Stomach (tissue), 4 donors: ENCODE data around the gene ERICH3.

ENCODE experiments used
- CTCF ChIP-seq, 7 experiments: fragments of 450-650 bp in 4 of 7; fragments of 200-600 bp in 3 of 7; sonication (generic) in 3 of 7; IDR thresholded peaks; one replicate each; pipeline ENCODE4 v1.5.1; 2016 to 2019; ENCODE audit warnings: antibody characterized with exemption in 7 of 7, control low read depth in 2 of 7, mild to moderate bottlenecking in 1 of 7
- EP300 ChIP-seq: sonication (generic); formaldehyde crosslinking; IDR thresholded peaks from one replicate; pipeline ENCODE4 v1.6.1; 2017; ENCODE audit warnings: antibody characterized with exemption
- POLR2A ChIP-seq, 4 donors: fragments of 450-650 bp; IDR thresholded peaks; one replicate each; pipeline ENCODE4 v1.6.1; 2016; ENCODE audit warnings: antibody characterized with exemption in 4 of 4, control low read depth in 2 of 4, mild to moderate bottlenecking in 1 of 4, moderate library complexity in 1 of 4

GRCh38 chr1:74592580-74593355 is 80.8 kb downstream of the ERICH3 start:
- TF ChIP-seq CTCF (IDR thresholded peaks at IDR 0.05) (no peak), POLR2A (IDR thresholded peaks at IDR 0.05) (no peak), EP300 (no peak)
